H9 (cell line): ENCODE measurements around the gene HSPG2. TPM values are rescaled to one million over a fixed set of nuclear protein-coding genes. Genes with fewer than 3 reads are reported as not detected.

ENCODE experiments used
- DNase-seq: peaks from one replicate; pipeline ENCODE4 v3.0.0-alpha.2; 2017
- H2AFZ ChIP-seq: one replicate; pipeline ENCODE4 v1.6.1; 2013; ENCODE audit warnings: mild to moderate bottlenecking, low read length, control low read depth, moderate library complexity
- H2AK5ac ChIP-seq: 2 replicates; pipeline ENCODE4 v1.6.1; 2013; ENCODE audit warnings: low read length, control low read depth, mixed read lengths; ENCODE audit not compliant: insufficient read length
- H2BK120ac ChIP-seq: one replicate; pipeline ENCODE4 v1.6.1; 2013; ENCODE audit warnings: low read depth, mild to moderate bottlenecking, low read length, control low read depth, inconsistent platforms; ENCODE audit not compliant: poor library complexity, severe bottlenecking
- H2BK12ac ChIP-seq: 2 replicates; pipeline ENCODE4 v1.6.1; 2013; ENCODE audit warnings: low read length, control low read depth, mixed read lengths, low read depth; ENCODE audit not compliant: insufficient read length
- H2BK15ac ChIP-seq: 2 replicates; pipeline ENCODE4 v1.6.1; 2013; ENCODE audit warnings: low read depth, low read length, control low read depth
- H2BK20ac ChIP-seq: one replicate; pipeline ENCODE4 v1.6.1; 2013; ENCODE audit warnings: low read depth, mild to moderate bottlenecking, low read length, control low read depth, inconsistent platforms; ENCODE audit not compliant: poor library complexity, severe bottlenecking
- H2BK5ac ChIP-seq: 2 replicates; pipeline ENCODE4 v1.6.1; 2013; ENCODE audit warnings: low read length, control low read depth, mixed read lengths; ENCODE audit not compliant: insufficient read length
- H3K14ac ChIP-seq: 2 replicates; pipeline ENCODE4 v1.6.1; 2013; ENCODE audit warnings: low read length, control low read depth; ENCODE audit not compliant: insufficient read depth
- H3K18ac ChIP-seq: 2 replicates; pipeline ENCODE4 v1.6.1; 2013; ENCODE audit warnings: low read depth, mild to moderate bottlenecking, mixed read lengths, low read length, control low read depth; ENCODE audit not compliant: insufficient read length
- H3K23ac ChIP-seq: 2 replicates; pipeline ENCODE4 v1.6.1; 2013; ENCODE audit warnings: low read length, control low read depth, mixed read lengths, low read depth; ENCODE audit not compliant: insufficient read length
- H3K23me2 ChIP-seq: 2 replicates; pipeline ENCODE4 v1.6.1; 2013; ENCODE audit warnings: low read depth, mild to moderate bottlenecking, mixed read lengths, low read length, control low read depth; ENCODE audit not compliant: insufficient read length, poor library complexity, severe bottlenecking
- H3K27ac ChIP-seq: 2 replicates; pipeline ENCODE4 v1.5.1; 2013; ENCODE audit warnings: low read length, control low read depth, mixed read lengths, low read depth; ENCODE audit not compliant: insufficient read length
- H3K27me3 ChIP-seq: 2 replicates; pipeline ENCODE4 v1.6.1; 2013; ENCODE audit warnings: low read length, control low read depth, inconsistent platforms; ENCODE audit not compliant: insufficient read depth
- H3K4ac ChIP-seq: 2 replicates; pipeline ENCODE4 v1.6.1; 2013; ENCODE audit warnings: low read depth, mild to moderate bottlenecking, control low read depth, inconsistent platforms, low read length, moderate library complexity
- H3K4me1 ChIP-seq: 2 replicates; pipeline ENCODE4 v1.6.1; 2013; ENCODE audit warnings: low read length, control low read depth, inconsistent platforms; ENCODE audit not compliant: insufficient read depth
- H3K4me2 ChIP-seq: 2 replicates; pipeline ENCODE4 v1.6.1; 2013; ENCODE audit warnings: low read length, control low read depth, mixed read lengths; ENCODE audit not compliant: insufficient read length, insufficient read depth
- H3K56ac ChIP-seq: 2 replicates; pipeline ENCODE4 v1.6.1; 2013; ENCODE audit warnings: low read depth, mild to moderate bottlenecking, mixed read lengths, low read length, control low read depth; ENCODE audit not compliant: insufficient read length
- H3K79me1 ChIP-seq: 2 replicates; pipeline ENCODE4 v1.6.1; 2013; ENCODE audit warnings: low read depth, mild to moderate bottlenecking, moderate library complexity, low read length, control low read depth, inconsistent platforms; ENCODE audit not compliant: insufficient read depth, poor library complexity, severe bottlenecking
- H3K79me2 ChIP-seq: 2 replicates; pipeline ENCODE4 v1.6.1; 2013; ENCODE audit warnings: low read length, control low read depth, inconsistent platforms; ENCODE audit not compliant: insufficient read depth
- H3K9ac ChIP-seq: 2 replicates; pipeline ENCODE4 v1.6.1; 2013; ENCODE audit warnings: low read length, control low read depth, mixed read lengths; ENCODE audit not compliant: insufficient read length; ENCODE audit errors: extremely low read depth
- H3K9me3 ChIP-seq: one replicate; pipeline ENCODE4 v1.6.1; 2013; ENCODE audit warnings: low read depth, low read length, inconsistent platforms; ENCODE audit not compliant: control insufficient read depth
- H3T11ph ChIP-seq: one replicate; pipeline ENCODE4 v1.6.1; 2013; ENCODE audit warnings: mild to moderate bottlenecking, low read length, control low read depth, inconsistent platforms
- H4K20me1 ChIP-seq: one replicate; pipeline ENCODE4 v1.6.1; 2013; ENCODE audit not compliant: control insufficient read depth, insufficient read length, insufficient read depth
- H4K5ac ChIP-seq: 2 replicates; pipeline ENCODE4 v1.6.1; 2013; ENCODE audit warnings: low read depth, mild to moderate bottlenecking, mixed read lengths, low read length, control low read depth; ENCODE audit not compliant: insufficient read length
- H4K8ac ChIP-seq: replicated peaks from 2 replicates; pipeline ENCODE4 v1.6.1; 2013; ENCODE audit warnings: low read length, control low read depth, mixed read lengths, low read depth; ENCODE audit not compliant: insufficient read length
- H4K91ac ChIP-seq: 2 replicates; pipeline ENCODE4 v1.6.1; 2013; ENCODE audit warnings: low read depth, mild to moderate bottlenecking, moderate library complexity, mixed read lengths, low read length, control low read depth; ENCODE audit not compliant: insufficient read length
- H3K27ac Mint-ChIP-seq, 3 experiments: 2 replicates in 2 of 3; 3 replicates in 1 of 3; pipeline ENCODE4 v1.8.0; 2020 to 2021; ENCODE audit warnings: mixed read lengths in 3 of 3, mild to moderate bottlenecking in 1 of 3, moderate library complexity in 1 of 3
- H3K27me3 Mint-ChIP-seq: 2 replicates; pipeline ENCODE4 v1.8.0; 2021; ENCODE audit warnings: low read depth, mild to moderate bottlenecking, moderate library complexity, mixed read lengths
- H3K36me3 Mint-ChIP-seq, 3 experiments: 2 replicates in 2 of 3; 3 replicates in 1 of 3; pipeline ENCODE4 v1.8.0; 2020 to 2021; ENCODE audit warnings: low read depth in 3 of 3, mixed read lengths in 3 of 3; ENCODE audit not compliant: insufficient read depth in 1 of 3
- H3K4me1 Mint-ChIP-seq, 2 experiments: 2 replicates each; pipeline ENCODE4 v1.8.0; 2020; ENCODE audit warnings: mixed read lengths in 2 of 2
- H3K4me3 Mint-ChIP-seq, 2 experiments: 2 replicates in 1 of 2; 3 replicates in 1 of 2; pipeline ENCODE4 v1.8.0; 2020 to 2021; ENCODE audit warnings: mild to moderate bottlenecking in 2 of 2, mixed read lengths in 2 of 2, moderate library complexity in 1 of 2
- H3K9me3 Mint-ChIP-seq, 2 experiments: 2 replicates in 1 of 2; 3 replicates in 1 of 2; pipeline ENCODE4 v1.8.0; 2020; ENCODE audit warnings: mild to moderate bottlenecking in 2 of 2, mixed read lengths in 2 of 2, moderate library complexity in 1 of 2
- WGBS: extraction: QIAGEN DNeasy Blood & Tissue Kit; methylation state at CpG from one replicate; pipeline ENCODE4 v1.1.7; 2013; ENCODE audit warnings: missing lambda C conversion rate, low lambda C conversion rate, mixed read lengths; ENCODE audit not compliant: insufficient read length; ENCODE audit errors: extremely low coverage; 5-methylcytosine and 5-hydroxymethylcytosine counted together
- total RNA-seq: library from RNA; stranded (reverse); gene quantifications from 2 replicates; pipeline ENCODE4 v1.2.1, GENCODE V29; 2021
- TF ChIP-seq, protein P1 (sequence below): fragments of 200-600 bp; sonication (generic); conservative IDR thresholded peaks from 3 replicates; pipeline ENCODE4 v1.8.0; 2021; ENCODE audit warnings: antibody characterized with exemption, mild to moderate bottlenecking

HSPG2 gene
- total RNA-seq, 1 experiment from 2014 or later = 90.0 TPM

DNA sequence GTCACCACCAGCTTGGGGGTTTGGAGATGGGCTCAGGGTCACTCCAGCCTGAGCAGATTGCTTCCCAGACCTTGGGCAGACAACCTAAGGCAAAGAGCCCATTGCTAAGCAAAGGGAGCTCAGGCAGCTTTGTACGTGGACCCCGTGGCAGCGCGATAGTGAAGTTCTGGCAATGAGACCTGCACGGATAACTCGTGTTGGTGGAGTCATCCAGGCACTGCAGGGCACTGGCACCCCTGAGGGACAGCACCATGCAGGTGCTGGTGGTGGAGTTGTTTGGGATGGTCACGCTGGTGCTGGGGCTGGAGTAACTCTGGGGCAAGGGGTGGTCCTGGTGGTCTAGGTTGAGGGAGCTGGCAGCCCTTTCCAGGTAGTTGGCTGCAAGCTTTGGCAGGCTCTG, 13.6 kb upstream of the HSPG2 start:
- Histone ChIP-seq H3K23me2 (no peaks in the 10 kb centered on the region), H3K4ac (no peak overlapping the region), H3K27me3 (no peaks in the 10 kb centered on the region), H4K8ac (no peak overlapping the region), H3K56ac (no peak overlapping the region), H2BK20ac (no peak overlapping the region), H3K9ac (no peak overlapping the region), H3K18ac (no peak overlapping the region), H3K9me3 (no peaks in the 10 kb centered on the region), H3K23ac (no peak overlapping the region), H3K79me2 (no peaks in the 10 kb centered on the region), H3K79me1 (no peaks in the 10 kb centered on the region), H2BK5ac (no peak overlapping the region), H3K4me1 (no peaks in the 10 kb centered on the region), H4K20me1 (no peaks in the 10 kb centered on the region), H2BK120ac (no peak overlapping the region), H2AFZ (no peak overlapping the region), H3K14ac (no peak overlapping the region), H2AK5ac (no peak overlapping the region), H3K4me2 (no peak overlapping the region), H2BK12ac (no peak overlapping the region), H4K5ac (no peak overlapping the region), H3T11ph (no peak overlapping the region), H3K27ac (no peak overlapping the region), H4K91ac (no peak overlapping the region), H2BK15ac (no peak overlapping the region)
- H3K4me1 Mint-ChIP-seq = peaks cover 14 to 15% of the 10 kb centered on the region in 2 experiments
- TF ChIP-seq, protein P1, sequence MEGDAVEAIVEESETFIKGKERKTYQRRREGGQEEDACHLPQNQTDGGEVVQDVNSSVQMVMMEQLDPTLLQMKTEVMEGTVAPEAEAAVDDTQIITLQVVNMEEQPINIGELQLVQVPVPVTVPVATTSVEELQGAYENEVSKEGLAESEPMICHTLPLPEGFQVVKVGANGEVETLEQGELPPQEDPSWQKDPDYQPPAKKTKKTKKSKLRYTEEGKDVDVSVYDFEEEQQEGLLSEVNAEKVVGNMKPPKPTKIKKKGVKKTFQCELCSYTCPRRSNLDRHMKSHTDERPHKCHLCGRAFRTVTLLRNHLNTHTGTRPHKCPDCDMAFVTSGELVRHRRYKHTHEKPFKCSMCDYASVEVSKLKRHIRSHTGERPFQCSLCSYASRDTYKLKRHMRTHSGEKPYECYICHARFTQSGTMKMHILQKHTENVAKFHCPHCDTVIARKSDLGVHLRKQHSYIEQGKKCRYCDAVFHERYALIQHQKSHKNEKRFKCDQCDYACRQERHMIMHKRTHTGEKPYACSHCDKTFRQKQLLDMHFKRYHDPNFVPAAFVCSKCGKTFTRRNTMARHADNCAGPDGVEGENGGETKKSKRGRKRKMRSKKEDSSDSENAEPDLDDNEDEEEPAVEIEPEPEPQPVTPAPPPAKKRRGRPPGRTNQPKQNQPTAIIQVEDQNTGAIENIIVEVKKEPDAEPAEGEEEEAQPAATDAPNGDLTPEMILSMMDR = no peak
- H3K36me3 Mint-ChIP-seq = no peaks in the 10 kb centered on the region
- DNase-seq = no peak
- WGBS = no CpG with 5 or more reads among the region's 7 CpGs
- no peaks in the 10 kb centered on the region; the same call in 1 of the 2 replicates for H3K27me3 Mint-ChIP-seq
- H3K27ac Mint-ChIP-seq = no peak overlapping the region; a peak in 1 of 7 replicates
- H3K4me3 Mint-ChIP-seq = no peak overlapping the region
- H3K9me3 Mint-ChIP-seq = no peaks in the 10 kb centered on the region
